WTC11 (cell line): ENCODE results near the gene KIRREL3. TPM values are rescaled to one million over a fixed set of nuclear protein-coding genes. Genes with fewer than 3 reads are reported as not detected.

Experiments used
- ATAC-seq: fragments of 200-7000 bp; cut with Tn5 transposase; 2 replicates; pipeline ENCODE4 v1.10.0; 2021; ENCODE audit warnings: mild to moderate bottlenecking, moderate library complexity
- CTCF ChIA-PET: fragments of 300-600 bp; sonication (Branson Sonifier 250); formaldehyde crosslinking; loops from one replicate; lab custom pipeline; 2021; ENCODE audit warnings: antibody characterized with exemption; lab: Charles Lee
- POLR2A ChIA-PET: fragments of 350-600 bp; sonication (Branson Sonifier 250); formaldehyde crosslinking; loops from one replicate; lab custom pipeline; 2021; ENCODE audit warnings: antibody characterized with exemption; lab: Charles Lee
- DNase-seq: peaks from one replicate; pipeline ENCODE4 v3.0.0; 2021; ENCODE audit warnings: low spot score
- H3K27ac Mint-ChIP-seq: 2 replicates; pipeline ENCODE4 v1.8.0; 2021; ENCODE audit warnings: mixed read lengths
- H3K27me3 Mint-ChIP-seq: 2 replicates; pipeline ENCODE4 v1.8.0; 2021; ENCODE audit warnings: low read depth, mild to moderate bottlenecking, moderate library complexity, mixed read lengths
- H3K36me3 Mint-ChIP-seq: 2 replicates; pipeline ENCODE4 v1.8.0; 2021; ENCODE audit warnings: mixed read lengths
- H3K4me1 Mint-ChIP-seq: 2 replicates; pipeline ENCODE4 v1.8.0; 2022; ENCODE audit warnings: mixed read lengths
- H3K4me3 Mint-ChIP-seq: 2 replicates; pipeline ENCODE4 v1.8.0; 2021; ENCODE audit warnings: mild to moderate bottlenecking, moderate library complexity, mixed read lengths
- H3K9me3 Mint-ChIP-seq: 2 replicates; pipeline ENCODE4 v1.8.0; 2021; ENCODE audit warnings: mixed read lengths
- ATF1 ChIP-seq: sonication (generic); formaldehyde crosslinking; IDR thresholded peaks from 2 replicates; pipeline ENCODE4 v1.8.1; 2023; ENCODE audit warnings: mild to moderate bottlenecking, moderate library complexity, missing genetic modification reagents
- CBFB ChIP-seq: sonication (generic); formaldehyde crosslinking; IDR thresholded peaks from 2 replicates; pipeline ENCODE4 v1.8.1; 2022; ENCODE audit warnings: mild to moderate bottlenecking, low read depth, missing genetic modification reagents
- GABPB1 ChIP-seq: sonication (generic); formaldehyde crosslinking; IDR thresholded peaks from 2 replicates; pipeline ENCODE4 v1.8.1; 2023; ENCODE audit warnings: mild to moderate bottlenecking, missing genetic modification reagents
- NFYB ChIP-seq: sonication (generic); formaldehyde crosslinking; conservative IDR thresholded peaks from 2 replicates; pipeline ENCODE4 v1.8.0; 2022; ENCODE audit warnings: low read depth, missing genetic modification reagents
- NR2C2 ChIP-seq: sonication (generic); formaldehyde crosslinking; IDR thresholded peaks from 2 replicates; pipeline ENCODE4 v1.8.0; 2022; ENCODE audit warnings: mild to moderate bottlenecking, missing genetic modification reagents
- NR3C1 ChIP-seq: sonication (generic); formaldehyde crosslinking; conservative IDR thresholded peaks from 2 replicates; pipeline ENCODE4 v1.8.1; 2023; ENCODE audit warnings: low read depth, mild to moderate bottlenecking, missing genetic modification reagents
- SP1 ChIP-seq: sonication (generic); formaldehyde crosslinking; conservative IDR thresholded peaks from 2 replicates; pipeline ENCODE4 v1.8.1; 2022; ENCODE audit warnings: missing genetic modification reagents
- ZNF121 ChIP-seq: sonication (generic); formaldehyde crosslinking; IDR thresholded peaks from 2 replicates; pipeline ENCODE4 v1.8.0; 2023; ENCODE audit warnings: missing genetic modification reagents
- ZNF232 ChIP-seq: sonication (generic); formaldehyde crosslinking; IDR thresholded peaks from 2 replicates; pipeline ENCODE4 v1.8.0; 2022; ENCODE audit warnings: mild to moderate bottlenecking, missing genetic modification reagents
- ZNF263 ChIP-seq: sonication (generic); formaldehyde crosslinking; IDR thresholded peaks from 2 replicates; pipeline ENCODE4 v1.8.1; 2022; ENCODE audit warnings: low read depth, mild to moderate bottlenecking, moderate library complexity, missing genetic modification reagents
- total RNA-seq: library from RNA; stranded (reverse); gene quantifications from 3 replicates; pipeline ENCODE4 v1.2.3, GENCODE V29; 2021
- TF ChIP-seq, protein P1 (sequence below): sonication (generic); formaldehyde crosslinking; IDR thresholded peaks from 2 replicates; pipeline ENCODE4 v1.8.0; 2023; ENCODE audit warnings: missing genetic modification reagents
- TF ChIP-seq, protein P2 (sequence below): sonication (generic); formaldehyde crosslinking; IDR thresholded peaks from 2 replicates; pipeline ENCODE4 v1.8.0; 2022; ENCODE audit warnings: mild to moderate bottlenecking, missing genetic modification reagents
- TF ChIP-seq, protein P3 (sequence below): fragments of 200-600 bp; IDR thresholded peaks from 2 replicates; pipeline ENCODE4 v1.8.0; 2022; ENCODE audit warnings: antibody characterized with exemption
- TF ChIP-seq, protein P4 (sequence below): fragments of 250-450 bp; sonication (Bioruptor Pico); IDR thresholded peaks from 2 replicates; pipeline ENCODE4 v1.9.0; 2021; ENCODE audit warnings: mild to moderate bottlenecking, borderline replicate concordance
- TF ChIP-seq, protein P5 (sequence below): fragments of 250-450 bp; sonication (Bioruptor Pico); IDR thresholded peaks from 2 replicates; pipeline ENCODE4 v1.9.0; 2021; ENCODE audit warnings: moderate library complexity, mild to moderate bottlenecking, inconsistent platforms, borderline replicate concordance
- TF ChIP-seq, protein P6 (sequence below): sonication (generic); formaldehyde crosslinking; IDR thresholded peaks from 2 replicates; pipeline ENCODE4 v1.8.0; 2023; ENCODE audit warnings: mild to moderate bottlenecking, missing genetic modification reagents
- TF ChIP-seq, protein P7 (sequence below): sonication (generic); formaldehyde crosslinking; IDR thresholded peaks from 2 replicates; pipeline ENCODE4 v1.8.1; 2023; ENCODE audit warnings: mild to moderate bottlenecking, moderate library complexity, missing genetic modification reagents

Gene KIRREL3
- total RNA-seq, 1 experiment from 2014 or later, result 0.59 TPM

DNA sequence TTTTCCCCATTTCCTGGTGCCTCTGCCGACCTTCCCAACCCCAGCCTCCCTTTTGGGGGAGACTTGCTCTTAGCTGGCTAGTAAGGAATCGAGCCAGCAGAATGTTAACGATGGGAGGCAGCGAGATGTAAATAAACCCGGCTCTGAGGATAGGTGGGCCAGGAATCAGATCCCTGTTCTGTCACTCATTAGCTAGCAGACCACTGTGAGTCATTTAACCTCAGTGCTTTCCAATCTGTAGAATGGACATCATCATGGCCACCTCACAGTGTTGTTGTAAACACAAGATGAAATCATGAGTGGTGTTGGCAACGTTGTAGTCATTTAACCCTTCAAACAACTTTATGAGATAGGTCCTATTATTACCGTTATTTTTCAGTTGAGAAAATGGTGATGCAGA is 208.6 kb downstream of the KIRREL3 start:
- DNase-seq (no peak), ATAC-seq (no peak)
- Mint-ChIP-seq H3K4me1 (peaks cover 27% of the 10 kb centered on the region), H3K27me3 (no peaks in the 10 kb centered on the region), H3K36me3 (no peaks in the 10 kb centered on the region), H3K4me3 (no peak overlapping the region), H3K9me3 (no peaks in the 10 kb centered on the region), H3K27ac (no peak overlapping the region)
- no peak for TF ChIP-seq ATF1 (CRISPR knock-in tag)
- no peak for TF ChIP-seq ZNF232 (CRISPR knock-in tag)
- TF ChIP-seq, protein P1, sequence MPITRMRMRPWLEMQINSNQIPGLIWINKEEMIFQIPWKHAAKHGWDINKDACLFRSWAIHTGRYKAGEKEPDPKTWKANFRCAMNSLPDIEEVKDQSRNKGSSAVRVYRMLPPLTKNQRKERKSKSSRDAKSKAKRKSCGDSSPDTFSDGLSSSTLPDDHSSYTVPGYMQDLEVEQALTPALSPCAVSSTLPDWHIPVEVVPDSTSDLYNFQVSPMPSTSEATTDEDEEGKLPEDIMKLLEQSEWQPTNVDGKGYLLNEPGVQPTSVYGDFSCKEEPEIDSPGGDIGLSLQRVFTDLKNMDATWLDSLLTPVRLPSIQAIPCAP (CRISPR knock-in tag), result no peak
- TF ChIP-seq NR2C2 (CRISPR knock-in tag), result no peak
- POLR2A ChIA-PET, result no interaction called here
- CTCF ChIA-PET, result interaction anchor here (0.6 kb wide), 1 partner anchor 10 kb away, joined by 3 read pairs; no protein-coding TSS in a partner anchor

DNA sequence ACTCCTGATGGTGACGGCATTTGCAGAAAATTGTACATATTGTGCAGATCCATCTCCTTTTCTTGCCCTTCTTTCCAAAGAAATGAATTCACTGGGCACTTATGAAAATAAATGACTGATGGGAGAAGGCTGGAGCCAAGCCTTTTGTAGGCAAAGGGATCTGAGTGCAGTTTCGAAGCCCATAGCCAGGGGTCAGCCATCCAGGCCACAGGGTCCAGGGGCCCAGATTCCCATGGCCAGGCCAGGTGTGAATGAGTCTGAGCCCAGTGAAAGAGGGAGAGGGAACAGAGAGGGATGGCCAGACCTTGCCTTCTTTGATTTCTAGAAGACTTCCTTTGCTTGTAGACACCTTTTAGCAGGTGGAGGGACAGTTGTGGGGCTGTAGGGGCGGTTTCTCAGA is 209.1 kb downstream of the KIRREL3 start:
- TF ChIP-seq, protein P2, sequence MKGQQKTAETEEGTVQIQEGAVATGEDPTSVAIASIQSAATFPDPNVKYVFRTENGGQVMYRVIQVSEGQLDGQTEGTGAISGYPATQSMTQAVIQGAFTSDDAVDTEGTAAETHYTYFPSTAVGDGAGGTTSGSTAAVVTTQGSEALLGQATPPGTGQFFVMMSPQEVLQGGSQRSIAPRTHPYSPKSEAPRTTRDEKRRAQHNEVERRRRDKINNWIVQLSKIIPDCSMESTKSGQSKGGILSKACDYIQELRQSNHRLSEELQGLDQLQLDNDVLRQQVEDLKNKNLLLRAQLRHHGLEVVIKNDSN (CRISPR knock-in tag), result no peak
- TF ChIP-seq GABPB1 (CRISPR knock-in tag), result no peak
- TF ChIP-seq, protein P3, sequence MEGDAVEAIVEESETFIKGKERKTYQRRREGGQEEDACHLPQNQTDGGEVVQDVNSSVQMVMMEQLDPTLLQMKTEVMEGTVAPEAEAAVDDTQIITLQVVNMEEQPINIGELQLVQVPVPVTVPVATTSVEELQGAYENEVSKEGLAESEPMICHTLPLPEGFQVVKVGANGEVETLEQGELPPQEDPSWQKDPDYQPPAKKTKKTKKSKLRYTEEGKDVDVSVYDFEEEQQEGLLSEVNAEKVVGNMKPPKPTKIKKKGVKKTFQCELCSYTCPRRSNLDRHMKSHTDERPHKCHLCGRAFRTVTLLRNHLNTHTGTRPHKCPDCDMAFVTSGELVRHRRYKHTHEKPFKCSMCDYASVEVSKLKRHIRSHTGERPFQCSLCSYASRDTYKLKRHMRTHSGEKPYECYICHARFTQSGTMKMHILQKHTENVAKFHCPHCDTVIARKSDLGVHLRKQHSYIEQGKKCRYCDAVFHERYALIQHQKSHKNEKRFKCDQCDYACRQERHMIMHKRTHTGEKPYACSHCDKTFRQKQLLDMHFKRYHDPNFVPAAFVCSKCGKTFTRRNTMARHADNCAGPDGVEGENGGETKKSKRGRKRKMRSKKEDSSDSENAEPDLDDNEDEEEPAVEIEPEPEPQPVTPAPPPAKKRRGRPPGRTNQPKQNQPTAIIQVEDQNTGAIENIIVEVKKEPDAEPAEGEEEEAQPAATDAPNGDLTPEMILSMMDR, result peak; percentile 16; the same call in 1 of the 2 replicates
- TF ChIP-seq ZNF121, result 0 out of 2 replicates have a peak, but pooled peaks have one; percentile 30
- TF ChIP-seq ZNF263 (CRISPR knock-in tag), result no peak
- TF ChIP-seq SP1 (CRISPR knock-in tag), result no peak
- Mint-ChIP-seq H3K27ac (no peak overlapping the region), H3K4me1 (peaks cover 27% of the 10 kb centered on the region), H3K9me3 (no peaks in the 10 kb centered on the region), H3K36me3 (no peaks in the 10 kb centered on the region), H3K27me3 (no peaks in the 10 kb centered on the region), H3K4me3 (no peak overlapping the region)
- POLR2A ChIA-PET, result no interaction called here
- peak; percentile 84 for ATAC-seq
- DNase-seq, result peak; percentile 57
- CTCF ChIA-PET, result interaction anchor here (0.7 to 1.9 kb wide), 16 partner anchors 9 to 350 kb away, joined by 3 to 30 read pairs (median 5); no protein-coding TSS in a partner anchor

DNA sequence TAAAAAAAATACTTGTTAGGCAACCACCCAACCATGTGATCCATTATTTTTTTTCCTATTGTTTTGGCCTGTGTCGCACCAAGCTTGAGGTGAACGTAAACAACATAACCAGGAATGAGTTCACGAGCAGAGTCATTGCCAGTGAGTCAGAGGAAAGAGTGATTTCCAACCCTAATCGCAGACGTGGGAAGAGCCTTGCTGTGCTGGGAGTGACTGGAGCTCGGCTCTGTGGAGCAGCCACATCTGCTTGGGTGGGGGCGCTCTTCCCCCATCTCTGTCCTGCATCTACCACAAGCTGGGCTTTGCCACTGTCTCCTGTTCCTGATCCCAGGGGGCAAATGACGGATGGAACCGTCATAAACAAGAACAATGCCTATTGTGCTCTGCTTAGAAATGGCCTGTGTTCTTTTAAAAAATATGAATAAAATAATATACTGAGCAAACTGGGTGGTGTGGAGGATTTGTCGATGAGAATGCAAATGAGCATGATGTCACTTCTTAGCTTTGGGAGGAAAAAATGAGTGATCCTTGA is 210.0 kb downstream of the KIRREL3 start:
- Mint-ChIP-seq H3K4me1 (peaks cover 27% of the 10 kb centered on the region), H3K27ac (no peak overlapping the region), H3K27me3 (no peaks in the 10 kb centered on the region), H3K9me3 (no peaks in the 10 kb centered on the region), H3K36me3 (no peaks in the 10 kb centered on the region), H3K4me3 (no peak overlapping the region)
- ATAC-seq (peak; percentile 92), DNase-seq (peak; percentile 34)
- ChIA-PET POLR2A (no interaction called here), CTCF (interaction anchor here (0.6 to 1.9 kb wide), 22 partner anchors 9 to 349 kb away, joined by 3 to 30 read pairs (median 4); no protein-coding TSS in a partner anchor)
- TF ChIP-seq NFYB (no peak), CBFB (CRISPR knock-in tag) (no peak), NR3C1 (CRISPR knock-in tag) (no peak)
- TF ChIP-seq, protein P4, sequence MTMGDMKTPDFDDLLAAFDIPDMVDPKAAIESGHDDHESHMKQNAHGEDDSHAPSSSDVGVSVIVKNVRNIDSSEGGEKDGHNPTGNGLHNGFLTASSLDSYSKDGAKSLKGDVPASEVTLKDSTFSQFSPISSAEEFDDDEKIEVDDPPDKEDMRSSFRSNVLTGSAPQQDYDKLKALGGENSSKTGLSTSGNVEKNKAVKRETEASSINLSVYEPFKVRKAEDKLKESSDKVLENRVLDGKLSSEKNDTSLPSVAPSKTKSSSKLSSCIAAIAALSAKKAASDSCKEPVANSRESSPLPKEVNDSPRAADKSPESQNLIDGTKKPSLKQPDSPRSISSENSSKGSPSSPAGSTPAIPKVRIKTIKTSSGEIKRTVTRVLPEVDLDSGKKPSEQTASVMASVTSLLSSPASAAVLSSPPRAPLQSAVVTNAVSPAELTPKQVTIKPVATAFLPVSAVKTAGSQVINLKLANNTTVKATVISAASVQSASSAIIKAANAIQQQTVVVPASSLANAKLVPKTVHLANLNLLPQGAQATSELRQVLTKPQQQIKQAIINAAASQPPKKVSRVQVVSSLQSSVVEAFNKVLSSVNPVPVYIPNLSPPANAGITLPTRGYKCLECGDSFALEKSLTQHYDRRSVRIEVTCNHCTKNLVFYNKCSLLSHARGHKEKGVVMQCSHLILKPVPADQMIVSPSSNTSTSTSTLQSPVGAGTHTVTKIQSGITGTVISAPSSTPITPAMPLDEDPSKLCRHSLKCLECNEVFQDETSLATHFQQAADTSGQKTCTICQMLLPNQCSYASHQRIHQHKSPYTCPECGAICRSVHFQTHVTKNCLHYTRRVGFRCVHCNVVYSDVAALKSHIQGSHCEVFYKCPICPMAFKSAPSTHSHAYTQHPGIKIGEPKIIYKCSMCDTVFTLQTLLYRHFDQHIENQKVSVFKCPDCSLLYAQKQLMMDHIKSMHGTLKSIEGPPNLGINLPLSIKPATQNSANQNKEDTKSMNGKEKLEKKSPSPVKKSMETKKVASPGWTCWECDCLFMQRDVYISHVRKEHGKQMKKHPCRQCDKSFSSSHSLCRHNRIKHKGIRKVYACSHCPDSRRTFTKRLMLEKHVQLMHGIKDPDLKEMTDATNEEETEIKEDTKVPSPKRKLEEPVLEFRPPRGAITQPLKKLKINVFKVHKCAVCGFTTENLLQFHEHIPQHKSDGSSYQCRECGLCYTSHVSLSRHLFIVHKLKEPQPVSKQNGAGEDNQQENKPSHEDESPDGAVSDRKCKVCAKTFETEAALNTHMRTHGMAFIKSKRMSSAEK (CRISPR knock-in tag), result no peak
- TF ChIP-seq, protein P1 (CRISPR knock-in tag), result no peak
- TF ChIP-seq, protein P5, sequence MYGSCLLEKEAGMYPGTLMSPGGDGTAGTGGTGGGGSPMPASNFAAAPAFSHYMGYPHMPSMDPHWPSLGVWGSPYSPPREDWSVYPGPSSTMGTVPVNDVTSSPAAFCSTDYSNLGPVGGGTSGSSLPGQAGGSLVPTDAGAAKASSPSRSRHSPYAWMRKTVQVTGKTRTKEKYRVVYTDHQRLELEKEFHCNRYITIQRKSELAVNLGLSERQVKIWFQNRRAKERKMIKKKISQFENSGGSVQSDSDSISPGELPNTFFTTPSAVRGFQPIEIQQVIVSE, result no peak
- TF ChIP-seq, protein P6, sequence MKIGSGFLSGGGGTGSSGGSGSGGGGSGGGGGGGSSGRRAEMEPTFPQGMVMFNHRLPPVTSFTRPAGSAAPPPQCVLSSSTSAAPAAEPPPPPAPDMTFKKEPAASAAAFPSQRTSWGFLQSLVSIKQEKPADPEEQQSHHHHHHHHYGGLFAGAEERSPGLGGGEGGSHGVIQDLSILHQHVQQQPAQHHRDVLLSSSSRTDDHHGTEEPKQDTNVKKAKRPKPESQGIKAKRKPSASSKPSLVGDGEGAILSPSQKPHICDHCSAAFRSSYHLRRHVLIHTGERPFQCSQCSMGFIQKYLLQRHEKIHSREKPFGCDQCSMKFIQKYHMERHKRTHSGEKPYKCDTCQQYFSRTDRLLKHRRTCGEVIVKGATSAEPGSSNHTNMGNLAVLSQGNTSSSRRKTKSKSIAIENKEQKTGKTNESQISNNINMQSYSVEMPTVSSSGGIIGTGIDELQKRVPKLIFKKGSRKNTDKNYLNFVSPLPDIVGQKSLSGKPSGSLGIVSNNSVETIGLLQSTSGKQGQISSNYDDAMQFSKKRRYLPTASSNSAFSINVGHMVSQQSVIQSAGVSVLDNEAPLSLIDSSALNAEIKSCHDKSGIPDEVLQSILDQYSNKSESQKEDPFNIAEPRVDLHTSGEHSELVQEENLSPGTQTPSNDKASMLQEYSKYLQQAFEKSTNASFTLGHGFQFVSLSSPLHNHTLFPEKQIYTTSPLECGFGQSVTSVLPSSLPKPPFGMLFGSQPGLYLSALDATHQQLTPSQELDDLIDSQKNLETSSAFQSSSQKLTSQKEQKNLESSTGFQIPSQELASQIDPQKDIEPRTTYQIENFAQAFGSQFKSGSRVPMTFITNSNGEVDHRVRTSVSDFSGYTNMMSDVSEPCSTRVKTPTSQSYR, result no peak
- TF ChIP-seq, protein P7, sequence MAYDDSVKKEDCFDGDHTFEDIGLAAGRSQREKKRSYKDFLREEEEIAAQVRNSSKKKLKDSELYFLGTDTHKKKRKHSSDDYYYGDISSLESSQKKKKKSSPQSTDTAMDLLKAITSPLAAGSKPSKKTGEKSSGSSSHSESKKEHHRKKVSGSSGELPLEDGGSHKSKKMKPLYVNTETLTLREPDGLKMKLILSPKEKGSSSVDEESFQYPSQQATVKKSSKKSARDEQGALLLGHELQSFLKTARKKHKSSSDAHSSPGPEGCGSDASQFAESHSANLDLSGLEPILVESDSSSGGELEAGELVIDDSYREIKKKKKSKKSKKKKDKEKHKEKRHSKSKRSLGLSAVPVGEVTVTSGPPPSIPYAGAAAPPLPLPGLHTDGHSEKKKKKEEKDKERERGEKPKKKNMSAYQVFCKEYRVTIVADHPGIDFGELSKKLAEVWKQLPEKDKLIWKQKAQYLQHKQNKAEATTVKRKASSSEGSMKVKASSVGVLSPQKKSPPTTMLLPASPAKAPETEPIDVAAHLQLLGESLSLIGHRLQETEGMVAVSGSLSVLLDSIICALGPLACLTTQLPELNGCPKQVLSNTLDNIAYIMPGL (CRISPR knock-in tag), result no peak
